Thyroid gland (tissue), 4 donors: ENCODE results near the gene CDC14B. TPM values are rescaled to one million over a fixed set of nuclear protein-coding genes. Genes with fewer than 3 reads are reported as not detected.
A peak's percentile ranks its signal among the peaks of the same experiment; 100 is the strongest.

Experiments
- DNase-seq, 2 donors: peaks; one replicate each; pipeline ENCODE4 v3.0.0-alpha.2; 2019
- H3K27ac ChIP-seq, 3 donors: fragments of 200-600 bp; sonication (generic); 1 replicate in 2 of 3; 2 replicates in 1 of 3; pipeline ENCODE4 v1.5.1; 2016 to 2019; ENCODE audit warnings: mild to moderate bottlenecking in 1 of 3, moderate library complexity in 1 of 3
- H3K27me3 ChIP-seq: fragments of 200-600 bp; sonication (generic); one replicate; pipeline ENCODE4 v1.5.1; 2019
- H3K36me3 ChIP-seq, 2 donors: fragments of 200-600 bp; sonication (generic); one replicate each; pipeline ENCODE4 v1.5.1; 2016 to 2019
- H3K4me1 ChIP-seq, 2 donors: fragments of 200-600 bp; sonication (generic); one replicate each; pipeline ENCODE4 v1.5.1; 2017 to 2019
- H3K4me3 ChIP-seq, 3 donors: fragments of 200-600 bp; sonication (generic); replicated peaks in 1 of 3; 1 replicate in 2 of 3; 2 replicates in 1 of 3; pipeline ENCODE4 v1.5.1; 2016; ENCODE audit warnings: mild to moderate bottlenecking in 1 of 3
- H3K9me3 ChIP-seq: fragments of 200-600 bp; sonication (generic); one replicate; pipeline ENCODE4 v1.5.1; 2017
- POLR2A ChIP-seq, 2 donors: fragments of 450-650 bp; IDR thresholded peaks; one replicate each; pipeline ENCODE4 v1.6.1; 2017; ENCODE audit warnings: antibody characterized with exemption in 2 of 2, mild to moderate bottlenecking in 2 of 2, moderate library complexity in 1 of 2
- WGBS, 2 donors: methylation state at CpG; one replicate each; pipeline ENCODE4 v1.1.5; 2017; 5-methylcytosine and 5-hydroxymethylcytosine counted together
- intact Hi-C: fragments of 100-400 bp; cut with DNase I; formaldehyde crosslinking; loops from one replicate; pipeline ENCODE4 v1.15.1; 2023
- total RNA-seq, 4 donors: library from RNA; depleted of rRNA; stranded (reverse); fragments of >200 nt; gene quantifications; one replicate each; pipeline ENCODE4 v1.2.3, GENCODE V29; 2016
- TF ChIP-seq, protein P1 (sequence below), 6 experiments: fragments of 200-600 bp in 3 of 6; fragments of 450-650 bp in 3 of 6; sonication (generic) in 3 of 6; IDR thresholded peaks; one replicate each; pipeline ENCODE4 v1.5.1; 2016 to 2019; ENCODE audit warnings: antibody characterized with exemption in 6 of 6, mild to moderate bottlenecking in 2 of 6, inconsistent platforms in 1 of 6, moderate library complexity in 1 of 6

CDC14B gene
- total RNA-seq, 4 donors from 2014 or later, result 39.7 to 87.4 (median 56.3) TPM

DNA sequence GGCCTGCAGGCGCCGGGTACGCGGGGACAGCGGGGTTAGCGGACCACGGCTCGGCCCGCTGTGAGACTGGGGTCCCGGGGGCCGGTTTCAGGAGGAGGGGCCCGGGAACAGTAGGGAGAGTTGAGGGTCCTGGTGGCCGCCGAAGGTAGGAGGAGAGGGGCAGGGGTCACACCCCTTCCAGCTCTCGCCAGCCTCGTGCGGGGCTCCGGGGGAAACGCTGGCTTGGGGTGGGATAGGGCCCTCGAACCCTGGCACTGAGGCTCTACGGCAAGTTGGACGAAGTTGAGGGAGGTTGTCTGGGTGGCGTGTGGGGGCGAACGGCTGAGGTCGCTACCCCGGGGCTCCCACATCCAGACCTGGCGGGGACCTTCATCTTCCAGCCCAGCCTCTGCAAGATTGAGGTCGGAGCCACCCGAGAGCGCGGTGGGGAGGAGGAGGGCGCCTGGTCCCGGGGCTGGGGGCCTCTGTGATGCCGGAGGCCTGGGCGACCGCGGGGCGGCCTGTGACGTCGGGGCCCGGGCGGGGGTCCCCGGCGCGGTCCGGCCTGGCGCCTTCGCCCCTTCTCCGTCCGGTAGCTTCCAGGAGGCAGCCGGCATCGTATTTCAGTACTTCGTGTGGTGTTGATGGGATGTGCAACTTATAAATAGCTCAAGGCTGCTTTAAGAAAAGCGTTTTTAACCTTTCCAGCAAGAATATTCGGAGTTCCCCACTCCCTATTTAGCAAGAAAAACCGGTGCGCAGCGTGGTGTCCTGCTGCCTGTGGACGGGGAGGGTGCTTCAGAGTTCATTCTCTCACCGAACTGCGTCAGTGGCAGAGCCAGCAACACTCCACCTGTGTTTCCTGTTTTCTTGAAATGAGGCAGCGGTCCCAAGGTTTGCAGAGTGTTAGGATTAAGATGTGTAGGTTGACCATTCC, 168.8 kb downstream of the CDC14B start:
- Histone ChIP-seq H3K4me1 (peaks cover 3 to 4% of the 10 kb centered on the region in 2 donors), H3K27ac (peak overlapping the region in 2 of 3 donors; percentile 43 to 73), H3K36me3 (no peaks in the 10 kb centered on the region), H3K9me3 (no peaks in the 10 kb centered on the region), H3K27me3 (no peaks in the 10 kb centered on the region), H3K4me3 (peak overlapping the region; percentile 26 to 59 (median 54))
- WGBS, 2 donors, result 3 to 5% methylated on average over 10 to 27 of the region's 63 CpGs
- TF ChIP-seq, protein P1, sequence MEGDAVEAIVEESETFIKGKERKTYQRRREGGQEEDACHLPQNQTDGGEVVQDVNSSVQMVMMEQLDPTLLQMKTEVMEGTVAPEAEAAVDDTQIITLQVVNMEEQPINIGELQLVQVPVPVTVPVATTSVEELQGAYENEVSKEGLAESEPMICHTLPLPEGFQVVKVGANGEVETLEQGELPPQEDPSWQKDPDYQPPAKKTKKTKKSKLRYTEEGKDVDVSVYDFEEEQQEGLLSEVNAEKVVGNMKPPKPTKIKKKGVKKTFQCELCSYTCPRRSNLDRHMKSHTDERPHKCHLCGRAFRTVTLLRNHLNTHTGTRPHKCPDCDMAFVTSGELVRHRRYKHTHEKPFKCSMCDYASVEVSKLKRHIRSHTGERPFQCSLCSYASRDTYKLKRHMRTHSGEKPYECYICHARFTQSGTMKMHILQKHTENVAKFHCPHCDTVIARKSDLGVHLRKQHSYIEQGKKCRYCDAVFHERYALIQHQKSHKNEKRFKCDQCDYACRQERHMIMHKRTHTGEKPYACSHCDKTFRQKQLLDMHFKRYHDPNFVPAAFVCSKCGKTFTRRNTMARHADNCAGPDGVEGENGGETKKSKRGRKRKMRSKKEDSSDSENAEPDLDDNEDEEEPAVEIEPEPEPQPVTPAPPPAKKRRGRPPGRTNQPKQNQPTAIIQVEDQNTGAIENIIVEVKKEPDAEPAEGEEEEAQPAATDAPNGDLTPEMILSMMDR (IDR thresholded peaks at IDR 0.05), result no peak
- TF ChIP-seq POLR2A (IDR thresholded peaks at IDR 0.05), result peak in 1 of 2 donors; percentile 22
- intact Hi-C loops, result loop anchor here (5.0 kb wide), 1 partner anchor 216 kb away; no protein-coding TSS in a partner anchor
- DNase-seq, result peak; percentile 53 to 55

Other genes with a start within 250 kb of the CDC14B start
- gene SLC35D2, start 236.1 kb downstream of the CDC14B start, total RNA-seq, result 10 to 100 TPM; 39.1 to 53.3 (median 46.1) TPM
- gene ZNF367, start 201.5 kb downstream of the CDC14B start, total RNA-seq, result 1 to 10 TPM; 1.2 to 1.8 (median 1.7) TPM
- gene HABP4, start 169.7 kb downstream of the CDC14B start, total RNA-seq, result 10 to 100 TPM; 18.4 to 24.1 (median 20.8) TPM
- gene PRXL2C, start 35.5 kb upstream of the CDC14B start, total RNA-seq, result 10 to 100 TPM; 16.7 to 25.6 (median 22.5) TPM
- 10 to 100 TPM; 16.8 to 21.6 (median 19.2) TPM for gene ZNF510, start 158.2 kb upstream of the CDC14B start, total RNA-seq
- gene ZNF782, start 234.7 kb upstream of the CDC14B start, total RNA-seq, result 10 to 100 TPM; 14.3 to 32.1 (median 19.6) TPM